GM12878 (cell line): ENCODE measurements around the gene PPP1R14B.

ENCODE experiments used
- CTCF ChIP-seq, 3 experiments: IDR thresholded peaks in 2 of 3; conservative IDR thresholded peaks in 1 of 3; 2 replicates each; pipeline ENCODE4 v1.5.1; 2011; ENCODE audit warnings: low read depth in 3 of 3, low read length in 3 of 3, mild to moderate bottlenecking in 3 of 3, control low read depth in 2 of 3, moderate library complexity in 2 of 3, inconsistent platforms in 1 of 3, mixed read lengths in 1 of 3; ENCODE audit not compliant: control insufficient read depth in 2 of 3, insufficient read depth in 1 of 3; ENCODE audit errors: extremely low read depth in 1 of 3
- ETV6 ChIP-seq, 2 experiments: fragments of 450-650 bp in 1 of 2; IDR thresholded peaks in 1 of 2; conservative IDR thresholded peaks in 1 of 2; 2 replicates each; pipeline ENCODE4 v1.6.1; 2014; ENCODE audit warnings: antibody characterized with exemption in 1 of 2, borderline replicate concordance in 1 of 2, low read depth in 1 of 2, mild to moderate bottlenecking in 1 of 2, moderate library complexity in 1 of 2
- HDAC6 ChIP-seq: fragments of 200-600 bp; sonication (generic); IDR thresholded peaks from one replicate; pipeline ENCODE4 v1.8.0; 2017; ENCODE audit warnings: antibody characterized with exemption; ENCODE audit not compliant: unreplicated experiment
- KAT2A ChIP-seq: conservative IDR thresholded peaks from 2 replicates; pipeline ENCODE4 v1.6.1; 2011; ENCODE audit warnings: low read depth, low read length; ENCODE audit not compliant: control insufficient read depth
- POLR2A ChIP-seq: IDR thresholded peaks from 2 replicates; pipeline ENCODE4 v1.6.1; 2011; ENCODE audit warnings: low read depth, mild to moderate bottlenecking, low read length
- SP1 ChIP-seq: IDR thresholded peaks from one replicate; pipeline ENCODE4 v1.6.1; 2011; ENCODE audit warnings: low read depth, low read length
- USF2 ChIP-seq: IDR thresholded peaks from 2 replicates; pipeline ENCODE4 v1.6.1; 2011; ENCODE audit warnings: low read depth, low read length, improper control_type of control experiment, borderline replicate concordance
- YY1 ChIP-seq: IDR thresholded peaks from 2 replicates; pipeline ENCODE4 v1.6.1; 2011; ENCODE audit warnings: low read depth, mild to moderate bottlenecking, low read length
- ZNF274 ChIP-seq: IDR thresholded peaks from one replicate; pipeline ENCODE4 v1.8.0; 2011; ENCODE audit not compliant: insufficient read length, insufficient read depth

GRCh38 chr11:64285885-64286800, 39.4 kb upstream of the PPP1R14B start:
- TF ChIP-seq HDAC6 = no peak
- TF ChIP-seq POLR2A = no peak
- no peak for TF ChIP-seq SP1
- TF ChIP-seq ETV6 (conservative IDR thresholded peaks at IDR 0.05 in 1 of 2, IDR thresholded peaks at IDR 0.05 in 1 of 2; ENCODE audit: borderline replicate concordance in 1 of 2, low read depth in 1 of 2) = no peak
- no peak for TF ChIP-seq KAT2A
- TF ChIP-seq ZNF274 = no peak
- peak; percentile 26 to 39 (median 34); a peak in 4 of 6 replicates for TF ChIP-seq CTCF (IDR thresholded peaks at IDR 0.05 in 2 of 3, conservative IDR thresholded peaks at IDR 0.05 in 1 of 3; ENCODE audit: control insufficient read depth in 2 of 3, extremely low read depth in 1 of 3, insufficient read depth in 1 of 3, low read depth in 3 of 3, low read length in 3 of 3)
- no peak for TF ChIP-seq YY1
- TF ChIP-seq USF2 = no peak
